Fibroblast of lung (primary cell): ENCODE data around the gene BRD7. TPM values are rescaled to one million over a fixed set of nuclear protein-coding genes. Genes with fewer than 3 reads are reported as not detected.
A peak's percentile ranks its signal among the peaks of the same experiment; 100 is the strongest.

Experiments used
- DNase-seq, 2 donors: peaks; one replicate each; pipeline versions ENCODE4 v3.0.0 to v3.0.0-alpha.2; 2010; ENCODE audit warnings: low read depth in 2 of 2
- H2AFZ ChIP-seq: 2 replicates; pipeline ENCODE4 v1.5.1; 2012; ENCODE audit warnings: low read length, control low read depth, inconsistent platforms
- H3K27ac ChIP-seq: 2 replicates; pipeline ENCODE4 v1.5.1; 2011; ENCODE audit warnings: low read length, control low read depth; ENCODE audit not compliant: insufficient read depth
- H3K27me3 ChIP-seq: 2 replicates; pipeline ENCODE4 v1.5.1; 2011; ENCODE audit warnings: mild to moderate bottlenecking, low read length; ENCODE audit not compliant: control insufficient read depth, insufficient read depth
- H3K36me3 ChIP-seq: 2 replicates; pipeline ENCODE4 v1.5.1; 2011; ENCODE audit warnings: low read length; ENCODE audit not compliant: control insufficient read depth, insufficient read depth
- H3K4me1 ChIP-seq: 2 replicates; pipeline ENCODE4 v1.5.1; 2011; ENCODE audit warnings: low read length; ENCODE audit not compliant: control insufficient read depth, insufficient read depth; ENCODE audit errors: extremely low read depth
- H3K4me2 ChIP-seq: 2 replicates; pipeline ENCODE4 v1.5.1; 2011; ENCODE audit warnings: low read length, control low read depth; ENCODE audit not compliant: insufficient read depth; ENCODE audit errors: extremely low read depth
- H3K4me3 ChIP-seq, 4 experiments: fragments of 200-600 bp in 1 of 4; sonication (generic) in 1 of 4; replicated peaks in 1 of 4; 2 replicates each; pipeline ENCODE4 v1.5.1; 2011 to 2016; ENCODE audit warnings: low read length in 4 of 4, low read depth in 3 of 4, mild to moderate bottlenecking in 3 of 4, control low read depth in 2 of 4, inconsistent platforms in 1 of 4, mixed read lengths in 1 of 4; ENCODE audit not compliant: insufficient read depth in 1 of 4; ENCODE audit errors: control extremely low read depth in 1 of 4
- H3K79me2 ChIP-seq: 2 replicates; pipeline ENCODE4 v1.5.1; 2012; ENCODE audit warnings: mild to moderate bottlenecking, low read length, inconsistent platforms; ENCODE audit not compliant: control insufficient read depth, insufficient read depth
- H3K9ac ChIP-seq: 2 replicates; pipeline ENCODE4 v1.5.1; 2011; ENCODE audit warnings: mild to moderate bottlenecking, low read length, control low read depth; ENCODE audit not compliant: insufficient read depth
- H3K9me3 ChIP-seq: 2 replicates; pipeline ENCODE4 v1.5.1; 2012; ENCODE audit warnings: low read depth, low read length; ENCODE audit not compliant: control insufficient read depth, insufficient read depth
- H4K20me1 ChIP-seq: 2 replicates; pipeline ENCODE4 v1.5.1; 2011; ENCODE audit warnings: low read length; ENCODE audit not compliant: control insufficient read depth, insufficient read depth; ENCODE audit errors: extremely low read depth
- CTCF ChIP-seq, 2 donors: IDR thresholded peaks in 1 of 2; conservative IDR thresholded peaks in 1 of 2; 1 replicate in 1 of 2; 2 replicates in 1 of 2; pipeline ENCODE4 v1.5.1; 2011 to 2012; ENCODE audit warnings: low read length in 2 of 2, control low read depth in 1 of 2, inconsistent platforms in 1 of 2, low read depth in 1 of 2, mild to moderate bottlenecking in 1 of 2
- EZH2 ChIP-seq: IDR thresholded peaks from 2 replicates; pipeline ENCODE4 v1.5.1; 2012; ENCODE audit warnings: low read length, control low read depth, mild to moderate bottlenecking; ENCODE audit errors: missing control alignments
- polyA plus RNA-seq, 2 donors: library from polyadenylated mRNA; depleted of rRNA in 1 of 2; stranded (reverse) in 1 of 2; unstranded in 1 of 2; fragments of >200 nt; gene quantifications; 2 replicates each; pipeline ENCODE4 v1.2.1, GENCODE V29; 2011 to 2012; ENCODE audit warnings: missing spikeins in 1 of 2
- total RNA-seq: library from RNA; depleted of rRNA; stranded (reverse); fragments of >200 nt; gene quantifications from 2 replicates; pipeline ENCODE4 v1.2.1, GENCODE V29; 2014

BRD7 gene
- total and polyA plus RNA-seq, 2 donors (not counting 1 experiment from before 2014, with no cell fraction given), result 50.0 to 51.5 TPM

DNA sequence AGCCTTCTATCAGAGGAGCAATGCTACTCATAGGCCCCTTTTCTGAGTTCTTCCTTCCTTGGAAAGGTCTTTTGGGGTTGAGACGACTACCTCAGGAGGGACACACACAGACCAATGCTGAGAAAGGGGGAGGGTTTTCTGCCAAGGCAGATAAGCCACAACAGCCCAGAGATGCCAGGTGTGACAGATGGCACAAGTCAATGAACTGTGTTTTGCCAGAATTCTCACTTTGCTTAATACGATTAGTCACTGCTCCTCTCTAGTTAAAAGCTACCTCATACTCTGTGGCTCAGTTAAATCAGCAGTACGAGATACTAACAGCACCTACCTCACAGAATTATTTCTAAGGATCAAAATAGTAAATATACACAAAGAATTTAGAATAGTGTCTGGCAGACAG, 8.0 kb downstream of the BRD7 start:
- TF ChIP-seq EZH2, result no peak
- TF ChIP-seq CTCF (conservative IDR thresholded peaks at IDR 0.05 in 1 of 2, IDR thresholded peaks at IDR 0.05 in 1 of 2; ENCODE audit: low read depth in 1 of 2, low read length in 2 of 2), result no peak
- H3K27ac ChIP-seq, result no peak overlapping the region
- H3K36me3 ChIP-seq, result peaks cover 3% of the 10 kb centered on the region
- no peaks in the 10 kb centered on the region for H3K9me3 ChIP-seq
- H3K4me3 ChIP-seq, result no peak overlapping the region
- DNase-seq, result peak in 1 of 2 donors; percentile 41
- H3K79me2 ChIP-seq, result peaks cover 11% of the 10 kb centered on the region
- H3K4me1 ChIP-seq, result no peaks in the 10 kb centered on the region
- H4K20me1 ChIP-seq, result no peaks in the 10 kb centered on the region
- no peaks in the 10 kb centered on the region for H3K27me3 ChIP-seq
- H3K9ac ChIP-seq, result no peak overlapping the region
- no peak overlapping the region for H3K4me2 ChIP-seq
- no peak overlapping the region for H2AFZ ChIP-seq

DNA sequence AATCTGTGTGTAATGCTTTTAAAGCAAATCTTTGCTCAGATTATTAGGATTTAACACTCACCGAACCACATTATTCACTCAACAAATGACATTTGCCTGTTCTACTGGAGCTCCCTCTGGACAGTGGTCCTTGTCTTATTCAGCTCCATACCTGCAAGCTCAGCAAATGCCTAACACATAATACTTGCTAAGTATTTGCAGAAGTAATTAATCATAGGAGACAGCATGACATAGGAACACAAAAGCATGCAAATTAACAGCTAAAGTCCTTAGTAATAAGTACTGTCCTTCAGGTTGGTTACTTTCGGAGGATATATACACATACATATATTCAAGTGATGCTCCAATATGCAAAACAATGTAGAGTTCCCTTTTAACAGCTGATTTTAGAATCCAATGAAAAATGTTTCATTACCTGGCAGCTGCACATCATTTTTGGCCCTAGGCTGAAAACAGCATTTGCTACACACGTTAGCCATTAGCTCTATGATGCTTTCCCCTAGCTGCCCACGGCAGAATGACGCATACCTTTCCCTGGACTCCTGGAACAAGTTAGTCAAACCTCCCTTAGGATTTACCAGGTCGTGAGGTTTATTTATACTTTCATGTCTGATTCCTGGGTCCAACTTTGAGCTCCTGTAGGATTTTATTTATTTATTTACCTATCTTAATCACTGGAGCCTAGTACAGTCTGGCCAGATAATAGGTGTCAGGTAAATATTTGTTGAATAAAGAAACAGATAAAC, 8.6 kb downstream of the BRD7 start:
- no peaks in the 10 kb centered on the region for H3K27me3 ChIP-seq
- TF ChIP-seq EZH2, result no peak
- no peak for TF ChIP-seq CTCF (conservative IDR thresholded peaks at IDR 0.05 in 1 of 2, IDR thresholded peaks at IDR 0.05 in 1 of 2; ENCODE audit: low read depth in 1 of 2, low read length in 2 of 2)
- H3K9ac ChIP-seq, result no peak overlapping the region
- H3K4me2 ChIP-seq, result no peak overlapping the region
- H3K36me3 ChIP-seq, result peaks cover 3% of the 10 kb centered on the region
- peak in 1 of 2 donors; percentile 78 for DNase-seq
- H3K4me1 ChIP-seq, result no peaks in the 10 kb centered on the region
- H3K4me3 ChIP-seq, result no peak overlapping the region
- no peak overlapping the region for H3K27ac ChIP-seq
- H3K9me3 ChIP-seq, result no peaks in the 10 kb centered on the region
- H4K20me1 ChIP-seq, result no peaks in the 10 kb centered on the region
- no peak overlapping the region for H2AFZ ChIP-seq
- peaks cover 9% of the 10 kb centered on the region for H3K79me2 ChIP-seq

GRCh38 chr16:50359626-50360025, 9.2 kb downstream of the BRD7 start:
- Histone ChIP-seq H3K4me1 (no peaks in the 10 kb centered on the region), H3K36me3 (peaks cover 4% of the 10 kb centered on the region), H3K27ac (no peak overlapping the region), H3K4me3 (no peak overlapping the region), H3K4me2 (no peak overlapping the region), H3K27me3 (no peaks in the 10 kb centered on the region), H2AFZ (no peak overlapping the region), H3K79me2 (peaks cover 5% of the 10 kb centered on the region), H4K20me1 (no peaks in the 10 kb centered on the region), H3K9ac (no peak overlapping the region), H3K9me3 (no peaks in the 10 kb centered on the region)
- TF ChIP-seq CTCF (conservative IDR thresholded peaks at IDR 0.05 in 1 of 2, IDR thresholded peaks at IDR 0.05 in 1 of 2; ENCODE audit: low read depth in 1 of 2, low read length in 2 of 2) (no peak), EZH2 (no peak)
- DNase-seq, result no peak
